T-helper 2 cell treated with Interferon-gamma antibody and Interleukin-4, amounts not matched to agents 100 ng/mL and 5 ng/mL, for 36 hours (primary cell): ENCODE results near the gene KIF2C. TPM values are rescaled to one million over a fixed set of nuclear protein-coding genes. Genes with fewer than 3 reads are reported as not detected.

Experiments
- intact Hi-C: fragments of 100-400 bp; cut with micrococcal nuclease; formaldehyde crosslinking; loops from one replicate; pipeline ENCODE4 v1.15.1; 2023
- total RNA-seq: library from RNA; stranded (reverse); gene quantifications from 2 replicates; pipeline ENCODE4 v1.2.3, GENCODE V29; 2022

Gene KIF2C
- total RNA-seq, 1 donor from 2014 or later, result 89.7 TPM

DNA sequence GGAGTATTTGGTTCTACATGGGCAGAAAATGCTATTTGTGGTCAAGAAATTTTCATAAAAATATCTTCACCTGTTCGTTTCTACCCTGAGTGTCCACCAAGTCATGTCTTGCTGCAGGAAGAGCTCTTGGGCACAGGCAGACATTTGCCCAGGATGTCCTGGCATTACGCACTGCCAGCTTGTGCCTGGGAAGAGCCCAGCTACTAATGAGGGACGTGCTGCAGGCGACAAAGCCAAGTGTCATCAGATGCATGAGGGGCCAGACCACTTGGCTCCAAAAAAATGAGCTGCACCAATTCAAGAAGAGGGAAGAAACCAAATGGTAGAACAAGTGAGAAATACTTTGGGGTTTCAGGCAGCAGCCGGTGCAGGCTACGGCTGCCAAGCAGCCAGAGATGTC lies 21.5 kb upstream of the KIF2C start:
- intact Hi-C loops, result loop anchor here (5.0 kb wide), 1 partner anchor 46 kb away; the partner anchor contains the start of genes ARMH1 and TMEM53

DNA sequence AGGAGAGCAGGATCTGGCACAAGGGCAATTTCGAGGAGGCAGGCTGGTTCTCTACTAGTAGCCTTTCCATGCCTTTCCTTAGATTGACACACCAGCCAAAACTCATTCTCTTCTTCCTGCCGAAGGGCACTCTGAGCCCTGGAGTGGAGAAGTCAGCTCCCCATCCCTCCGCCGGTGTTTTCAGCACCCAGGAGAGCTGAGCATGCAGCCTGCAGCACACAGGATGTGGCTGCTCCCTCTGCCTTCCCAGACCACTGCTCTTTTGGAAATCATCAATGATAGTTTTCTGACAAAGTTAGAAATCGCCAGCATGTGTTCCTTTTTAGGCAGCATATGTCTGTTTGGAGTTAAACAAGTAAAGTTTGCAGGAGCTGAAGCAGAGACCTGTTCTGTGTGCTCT lies 20.3 kb upstream of the KIF2C start:
- intact Hi-C loops, result loop anchor here (5.0 kb wide), 1 partner anchor 47 kb away; the partner anchor contains the start of genes ARMH1 and TMEM53

DNA sequence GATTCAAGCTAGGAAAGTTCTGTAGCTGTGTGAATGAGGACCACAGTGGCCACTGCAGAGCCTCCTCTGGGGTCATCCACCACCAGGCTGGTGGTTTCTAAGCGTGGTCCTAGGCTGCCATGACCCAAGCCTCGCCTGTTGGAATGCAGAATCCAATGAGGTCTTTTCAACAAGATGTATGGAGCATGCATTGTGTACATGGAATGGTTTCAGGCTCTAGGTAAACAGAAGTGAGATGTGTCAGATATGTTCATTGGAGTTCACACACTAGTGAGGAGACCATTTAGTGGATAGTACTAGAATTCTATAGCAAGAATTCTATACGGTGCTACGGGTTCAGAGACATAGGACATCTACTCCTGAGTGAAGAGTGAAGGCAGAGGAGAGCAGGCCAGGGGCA lies 19.4 kb upstream of the KIF2C start:
- intact Hi-C loops, result no loop called here

DNA sequence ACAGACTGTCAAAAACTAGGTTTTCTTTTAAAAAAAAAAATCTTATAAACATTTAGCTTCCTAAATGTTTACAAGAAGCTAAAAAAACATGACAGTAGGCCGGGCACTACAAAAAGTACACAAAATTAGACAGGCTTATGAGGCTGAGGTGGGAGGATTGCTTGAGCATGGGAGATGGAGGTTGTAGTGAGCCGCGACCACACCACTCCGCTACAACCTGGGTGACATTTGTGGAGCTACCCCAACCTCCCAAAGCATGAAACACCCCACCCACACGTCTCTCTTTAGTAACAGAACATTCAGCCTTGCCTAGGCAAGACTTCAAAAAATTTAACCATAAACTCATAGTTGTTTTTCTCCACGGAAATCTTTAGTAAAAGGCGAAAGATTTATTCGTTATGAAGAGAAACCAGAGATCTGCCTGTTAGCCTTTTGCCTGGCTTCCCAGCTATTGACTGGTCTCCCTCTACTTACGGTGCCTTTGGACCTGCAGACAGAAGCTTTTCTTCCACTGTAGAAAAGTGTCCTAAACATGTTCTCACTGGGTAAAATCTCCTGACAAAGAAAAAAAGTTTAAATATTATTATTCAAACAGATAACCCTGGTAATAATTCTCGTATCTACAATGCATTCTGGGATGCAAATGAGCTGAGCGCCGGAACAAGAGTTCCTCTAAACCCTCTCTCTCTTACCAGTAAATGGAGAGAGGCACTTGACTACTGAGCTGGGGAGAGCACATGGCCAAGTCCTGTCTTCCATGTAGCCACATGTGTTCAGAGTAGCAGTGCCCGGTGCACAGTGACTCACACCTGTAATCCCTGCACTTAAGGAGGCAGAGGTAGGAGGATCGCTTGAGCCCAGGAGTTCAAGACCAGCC lies 17.9 kb upstream of the KIF2C start:
- intact Hi-C loops, result loop anchor here (1.0 to 2.0 kb wide), 2 partner anchors 10 to 265 kb away; partner anchors contain the start of genes EIF2B3 and RNU5D-1

DNA sequence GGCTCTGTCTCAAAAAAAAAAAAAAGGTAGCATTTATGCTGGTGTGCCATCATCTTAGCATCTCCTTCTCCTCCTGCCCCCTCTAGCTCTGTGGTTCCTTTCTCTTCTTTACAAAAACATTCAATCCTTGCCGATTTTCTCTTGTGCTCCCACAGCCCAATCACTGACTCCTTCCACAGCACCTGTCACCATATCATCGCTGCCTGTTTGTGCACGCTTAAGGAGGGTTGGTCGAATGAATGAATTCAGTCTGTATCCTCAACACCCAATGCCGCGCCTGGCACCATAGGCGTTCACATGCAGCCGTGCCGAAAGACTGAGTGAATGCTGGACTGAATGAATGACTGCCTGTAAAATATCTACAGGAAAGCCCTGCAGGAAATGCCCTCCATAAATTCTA lies 16.6 kb upstream of the KIF2C start:
- intact Hi-C loops, result loop anchor here (2.0 kb wide), 1 partner anchor 264 kb away; the partner anchor contains the start of gene EIF2B3

DNA sequence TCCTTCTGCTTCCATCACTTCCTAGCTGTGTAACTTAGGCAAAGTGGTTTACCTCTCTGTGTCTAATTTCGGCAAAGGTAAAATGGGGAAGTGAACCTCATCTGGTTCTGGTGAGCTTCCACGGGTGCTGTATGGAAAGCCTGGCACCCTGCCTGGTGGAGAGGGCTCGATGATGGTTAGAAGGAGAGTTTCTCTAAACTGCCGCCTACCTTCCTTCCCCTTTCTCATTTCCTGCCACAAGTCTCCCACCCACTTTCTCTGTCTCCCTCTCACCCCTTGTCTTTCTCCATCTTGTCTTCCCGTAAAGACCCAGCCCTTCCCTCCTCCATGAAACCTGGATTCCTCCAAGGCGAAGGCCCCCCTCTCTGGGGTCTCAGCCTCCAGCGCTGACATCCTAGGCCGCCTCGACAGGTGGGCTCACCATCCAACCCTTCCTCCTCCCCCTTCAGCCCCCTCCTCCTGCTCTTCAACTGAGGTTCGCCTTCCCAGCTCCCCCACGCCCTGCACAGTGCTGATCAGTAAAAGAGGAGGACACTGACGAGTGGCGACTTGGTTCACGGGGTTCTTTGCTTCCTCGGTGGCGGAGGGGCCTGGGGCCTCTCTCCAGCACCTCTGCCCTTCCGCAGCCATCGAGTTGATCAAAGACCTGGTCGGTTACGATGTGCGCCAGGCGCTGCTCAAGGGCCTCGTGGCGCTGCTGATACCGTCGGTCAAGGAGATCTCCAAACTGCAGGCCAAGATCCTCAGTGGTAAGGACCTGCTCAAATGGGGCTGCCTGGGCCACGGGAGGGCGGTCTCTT lies 15.9 kb upstream of the KIF2C start:
- intact Hi-C loops, result loop anchor here (2.0 kb wide), 1 partner anchor 263 kb away; the partner anchor contains the start of gene EIF2B3

DNA sequence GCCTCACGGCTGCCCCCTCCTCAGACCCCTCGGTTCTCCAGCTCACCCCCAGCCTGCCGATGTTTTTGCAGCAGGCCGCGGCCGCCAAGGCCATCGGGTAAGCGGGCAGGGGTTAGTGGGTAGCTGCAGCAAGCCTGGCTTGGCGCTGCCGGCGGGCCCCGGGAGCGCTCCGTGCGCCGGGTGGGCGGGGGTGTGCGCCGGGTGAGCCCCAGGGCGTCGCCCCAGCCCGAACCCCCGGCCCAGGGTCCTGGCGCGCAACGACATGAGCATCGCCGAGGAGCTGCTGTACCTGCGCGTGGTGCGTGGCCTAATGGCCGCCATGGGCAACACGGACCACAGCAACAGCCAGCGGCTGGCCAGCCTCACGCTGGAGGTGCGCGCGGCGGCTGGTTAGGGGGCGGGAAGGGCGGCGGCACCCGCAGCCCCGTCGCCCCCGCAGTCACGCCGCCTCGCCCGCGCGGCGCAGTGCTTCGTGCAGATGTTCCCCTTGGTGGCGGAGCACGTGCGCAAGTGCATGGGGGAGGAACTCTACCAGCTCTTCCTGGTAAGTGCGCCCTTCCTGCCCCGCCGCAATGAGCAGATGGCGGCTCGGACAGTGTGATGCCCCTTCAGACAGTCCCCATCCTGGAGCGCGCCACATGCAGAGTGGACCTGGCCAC lies 15.2 kb upstream of the KIF2C start:
- intact Hi-C loops, result no loop called here

DNA sequence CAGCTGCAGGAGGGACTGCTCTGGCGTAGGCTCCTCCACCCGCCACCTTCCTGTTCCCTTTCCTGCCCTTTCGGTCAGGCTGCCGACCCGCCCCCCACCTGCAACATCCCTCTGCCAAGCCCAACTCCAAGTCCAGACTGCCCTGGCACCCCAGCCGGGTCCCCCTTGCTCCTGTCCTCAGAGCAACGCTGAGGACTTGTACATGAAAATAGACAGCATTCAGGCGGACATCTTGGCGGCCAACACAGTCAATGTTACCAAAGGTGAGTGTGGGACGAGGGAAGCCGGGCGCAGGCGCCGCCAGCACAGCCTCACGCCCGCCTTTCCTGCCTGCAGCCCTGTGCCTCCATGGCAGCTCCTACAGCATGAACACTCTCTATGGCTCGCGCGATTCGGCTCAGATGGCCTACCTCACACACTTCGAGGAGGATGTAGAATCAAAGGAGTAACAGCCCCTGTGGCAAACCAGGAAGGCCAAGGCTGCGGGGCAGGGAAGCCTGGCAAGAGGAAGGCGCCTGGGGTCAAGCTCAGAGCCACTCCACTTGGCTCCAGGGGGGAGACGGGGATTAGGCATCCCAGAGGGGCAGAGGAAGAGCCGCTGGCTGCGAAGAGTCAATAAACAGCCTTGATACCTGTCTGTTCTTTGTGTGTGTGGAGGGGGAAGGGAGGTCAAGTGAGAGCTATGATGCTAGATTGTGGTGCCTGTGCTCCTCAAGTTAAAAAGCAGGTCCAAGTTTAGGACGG lies 14.5 kb upstream of the KIF2C start:
- intact Hi-C loops, result no loop called here

DNA sequence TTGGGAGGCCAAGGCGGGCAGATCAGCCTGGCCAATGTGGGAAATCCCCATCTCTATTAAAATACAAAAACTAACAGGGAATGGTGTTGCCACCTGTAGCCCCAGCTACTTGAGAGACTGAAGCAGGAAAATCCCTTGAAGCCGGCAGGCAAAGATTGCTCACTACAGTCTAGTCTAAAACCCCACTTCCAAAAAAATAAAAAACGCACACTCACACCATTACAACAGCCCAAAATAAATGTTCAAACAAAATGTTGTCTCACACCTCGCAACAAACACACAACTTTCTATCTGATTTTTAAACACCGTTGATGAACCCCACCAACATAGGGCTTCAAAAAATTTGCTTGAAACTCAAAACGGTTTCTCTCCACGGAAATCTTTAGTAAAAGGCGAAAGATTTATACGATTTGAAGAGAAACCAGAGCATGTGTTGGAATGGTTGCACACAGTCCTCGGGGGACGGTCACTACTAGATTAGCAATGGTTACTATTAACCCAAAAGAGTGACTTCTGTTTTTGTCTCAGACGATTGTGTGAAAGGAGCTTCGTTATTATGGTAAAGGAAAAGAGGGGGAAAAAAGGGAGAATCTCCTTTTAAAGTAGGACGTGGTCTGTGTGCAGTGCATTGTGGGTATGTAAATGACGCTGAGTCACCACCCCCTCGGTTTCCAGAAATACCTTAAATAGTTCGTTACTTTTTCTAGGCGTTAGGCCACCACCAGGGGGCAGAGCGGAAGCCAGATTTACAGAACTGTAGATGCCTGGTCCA lies 8.7 kb upstream of the KIF2C start, which contains the start of gene RNU5D-1:
Gene RNU5D-1 (minus strand): TSS at position 430 of the 772 bp plus-strand sequence.
- intact Hi-C loops, result loop anchor here (1.0 to 10.0 kb wide), 13 partner anchors 8 to 852 kb away; partner anchors contain the start of genes ARMH1, BTBD19, HECTD3 and KIF2C

DNA sequence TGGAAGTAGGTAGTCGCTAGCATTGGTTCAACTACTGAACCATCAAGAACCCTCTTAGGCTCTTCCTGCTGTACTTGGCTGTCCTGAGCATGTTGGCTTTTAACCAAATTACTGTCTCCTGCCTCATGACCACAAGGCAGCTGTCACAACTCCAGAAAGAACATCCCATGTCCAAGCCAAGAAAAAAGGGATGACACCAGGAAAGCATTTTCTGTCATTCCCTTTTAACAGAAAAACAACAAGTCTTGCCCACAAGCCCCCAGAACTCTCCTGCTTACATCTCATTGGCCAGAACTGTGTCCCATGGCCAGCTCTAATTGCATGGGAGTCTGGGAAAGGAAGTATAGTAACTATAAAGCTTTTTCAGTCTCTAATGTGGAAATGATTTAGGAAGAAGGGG lies 6.3 kb upstream of the KIF2C start:
- intact Hi-C loops, result loop anchor here (5.0 to 10.0 kb wide), 2 partner anchors 569 to 761 kb away; partner anchors contain the start of gene TESK2

DNA sequence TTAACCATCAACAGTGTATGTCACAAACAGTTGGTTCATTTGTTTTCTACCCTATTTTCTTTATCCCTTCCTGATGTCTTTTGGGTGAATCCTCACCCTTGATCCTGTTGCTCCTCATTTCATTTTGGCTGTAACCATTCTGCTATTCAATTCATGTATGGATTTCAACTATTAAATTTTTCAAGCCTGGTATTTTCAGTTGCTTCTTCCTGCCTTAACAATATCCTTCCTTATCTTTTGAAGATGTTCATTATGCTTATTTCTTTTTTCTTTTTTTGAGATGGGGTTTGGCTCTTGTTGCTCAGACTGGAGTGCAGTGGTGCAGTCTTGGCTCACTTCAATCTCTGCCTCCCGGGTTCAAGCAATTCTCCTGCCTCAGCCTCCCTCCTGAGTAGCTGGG lies 5.9 kb upstream of the KIF2C start:
- intact Hi-C loops, result loop anchor here (5.0 to 10.0 kb wide), 2 partner anchors 569 to 761 kb away; partner anchors contain the start of gene TESK2

DNA sequence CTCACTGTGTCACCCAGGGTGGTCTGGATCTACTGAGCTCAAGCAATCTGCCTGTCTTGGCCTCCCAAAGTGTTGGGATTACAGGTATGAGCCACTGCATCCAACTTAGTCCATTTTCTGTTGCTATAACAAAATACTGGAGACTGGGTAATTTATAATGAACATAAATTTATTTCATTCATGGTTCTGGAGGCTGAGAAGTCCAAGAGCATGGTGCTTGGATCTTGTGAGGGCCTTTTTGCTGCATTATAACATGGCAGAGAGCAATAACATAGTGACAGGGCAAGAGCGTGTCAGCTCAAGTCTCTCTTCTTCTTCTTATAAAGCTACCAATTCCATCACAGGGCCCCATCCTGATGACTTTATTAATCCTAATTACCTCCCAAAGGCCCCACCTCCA lies 3.6 kb upstream of the KIF2C start:
- intact Hi-C loops, result loop anchor here (10.0 kb wide), 1 partner anchor 759 kb away; the partner anchor contains the start of gene TESK2

DNA sequence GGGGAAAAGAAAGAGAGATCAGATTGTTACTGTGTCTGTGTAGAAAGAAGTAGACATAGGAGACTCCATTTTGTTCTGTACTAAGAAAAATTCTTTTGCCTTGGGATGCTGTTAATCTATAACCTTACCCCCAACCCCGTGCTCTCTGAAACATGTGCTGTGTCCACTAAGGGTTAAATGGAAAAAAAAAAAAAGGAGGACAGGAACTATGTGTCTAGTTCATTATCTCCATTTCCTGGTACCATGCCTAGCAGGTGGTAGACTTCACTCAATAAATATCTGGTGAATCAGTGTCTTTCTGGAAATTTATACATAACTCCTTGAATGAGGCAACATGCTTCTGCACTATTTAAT lies 707 bp upstream of the KIF2C start:
- intact Hi-C loops, result loop anchor here (1.0 to 10.0 kb wide), 5 partner anchors 8 to 948 kb away; partner anchors contain the start of genes GPBP1L1, RNU5D-1, RPS8 and TESK2

DNA sequence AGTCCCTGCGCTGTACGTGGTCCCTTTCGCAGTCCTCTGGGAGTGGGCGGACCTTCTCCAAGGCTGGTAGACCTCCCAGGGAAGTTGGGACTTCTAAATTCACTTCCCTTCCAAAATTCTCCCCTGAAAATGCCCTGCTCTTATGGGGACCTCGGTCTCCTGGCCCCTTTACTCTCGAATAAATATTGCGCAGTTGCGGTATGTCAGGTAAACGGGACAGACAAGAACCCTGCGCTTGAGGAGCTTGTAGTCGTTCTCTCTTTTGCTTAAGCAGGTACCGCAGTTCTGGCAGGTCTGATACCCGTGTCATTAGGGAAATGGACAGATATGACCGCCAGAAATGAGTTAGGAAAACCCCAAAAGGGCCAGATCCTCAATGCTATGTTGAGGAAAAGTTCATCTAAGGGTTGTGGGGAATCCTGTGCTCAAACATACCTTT lies 561 bp downstream of the KIF2C start:
- intact Hi-C loops, result no loop called here

DNA sequence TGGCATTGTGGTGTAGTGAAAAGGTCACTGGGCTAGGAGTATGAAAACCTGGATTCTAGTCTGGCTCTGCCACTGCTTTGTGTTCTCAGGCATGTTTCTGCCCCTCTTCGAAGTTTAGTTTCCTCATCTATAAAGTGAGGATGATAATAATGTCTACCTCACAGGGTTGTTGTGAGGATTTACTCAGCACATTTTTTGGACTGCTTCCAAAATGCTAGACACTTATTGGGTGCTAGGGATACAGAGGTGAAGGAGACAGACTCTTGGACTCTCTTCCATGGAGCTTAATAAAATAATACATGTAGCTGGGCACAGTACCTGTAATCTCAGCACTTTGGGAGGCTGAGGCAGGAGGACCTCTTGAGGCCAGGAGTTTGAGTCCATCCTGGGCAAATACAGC lies 3.6 kb downstream of the KIF2C start:
- intact Hi-C loops, result no loop called here

DNA sequence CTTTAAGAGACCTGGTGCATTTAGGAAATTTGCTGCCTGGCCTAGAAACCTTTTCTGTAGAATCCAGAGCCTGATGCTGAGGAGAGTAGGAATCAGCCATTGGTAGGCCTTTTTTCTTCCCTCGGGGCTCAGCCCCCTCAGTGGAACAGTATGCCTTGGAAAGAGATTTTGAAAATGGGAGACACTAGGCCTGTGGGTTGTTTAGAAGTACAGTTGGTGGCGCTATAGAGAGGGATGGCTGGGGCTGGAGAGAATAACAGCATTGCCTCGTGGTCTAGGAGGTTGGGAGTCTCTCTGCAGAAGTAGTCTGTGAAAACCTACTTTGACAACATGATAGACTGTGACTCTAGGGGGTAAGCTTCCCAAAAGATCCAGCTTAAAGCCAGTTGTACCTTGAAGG lies 8.2 kb downstream of the KIF2C start:
- intact Hi-C loops, result no loop called here

DNA sequence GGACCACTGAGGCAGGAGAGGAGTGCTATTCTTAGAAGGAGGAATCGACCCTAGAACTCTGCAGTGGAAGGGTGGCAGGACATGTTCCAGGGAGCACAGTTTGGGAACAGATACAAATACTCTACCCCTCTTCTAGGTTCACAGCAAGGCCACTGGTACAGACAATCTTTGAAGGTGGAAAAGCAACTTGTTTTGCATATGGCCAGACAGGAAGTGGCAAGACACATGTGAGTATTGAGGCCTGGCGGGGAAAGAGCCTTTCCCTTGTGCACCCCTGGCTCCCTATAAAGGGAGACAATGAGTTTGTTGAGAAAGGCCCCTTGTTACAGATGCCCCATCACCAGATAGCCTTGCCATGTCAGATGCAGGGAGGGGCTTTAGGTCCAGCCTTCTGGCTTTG lies 17.8 kb downstream of the KIF2C start:
- intact Hi-C loops, result no loop called here

DNA sequence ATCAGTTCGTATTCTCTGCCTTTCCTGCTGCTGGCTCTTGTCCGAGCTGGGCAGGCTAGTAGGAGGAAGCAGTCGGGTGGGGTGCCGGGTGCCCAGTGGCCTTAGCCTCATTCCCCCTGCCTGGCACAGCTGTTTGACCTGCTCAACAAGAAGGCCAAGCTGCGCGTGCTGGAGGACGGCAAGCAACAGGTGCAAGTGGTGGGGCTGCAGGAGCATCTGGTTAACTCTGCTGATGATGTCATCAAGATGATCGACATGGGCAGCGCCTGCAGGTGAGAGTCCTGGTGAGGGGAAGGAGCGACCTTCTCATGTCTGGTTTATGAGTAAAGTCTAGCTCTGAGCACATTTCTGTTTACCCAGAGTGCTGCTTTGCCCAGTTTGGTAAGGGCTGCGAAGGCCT lies 19.4 kb downstream of the KIF2C start:
- intact Hi-C loops, result no loop called here

DNA sequence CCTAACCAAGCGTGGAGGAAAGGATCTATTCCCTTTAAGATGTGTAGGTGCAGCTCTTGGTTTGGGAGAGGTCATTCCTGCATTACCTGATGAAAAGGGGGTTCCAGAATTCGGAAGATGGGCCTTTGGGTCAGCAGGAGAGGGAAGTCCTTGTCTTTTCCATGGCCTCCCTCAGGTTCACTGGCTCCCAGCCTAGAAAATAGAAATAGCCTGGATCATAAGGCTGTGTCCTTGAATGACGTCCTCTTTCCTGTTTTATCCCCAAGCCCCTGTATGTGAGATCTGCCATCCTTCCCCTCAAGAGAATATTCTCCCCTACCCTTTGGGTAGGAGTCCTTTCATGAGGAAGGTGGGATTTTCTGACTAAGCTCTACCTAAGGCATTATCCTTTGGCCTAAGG lies 21.2 kb downstream of the KIF2C start:
- intact Hi-C loops, result no loop called here
